ENCODE results near the gene PPP2R5C.
"Not testable (repeated sequence)": the region's sequence is repeated elsewhere in the genome, so short reads cannot be mapped to it uniquely, and the experiment has no call there.

PPP2R5C gene

GRCh38 chr14:101957406-101958234 is 196.1 kb downstream of the PPP2R5C start:
- DNase-seq: no peak

- no peak for DNase-seq
Measured at GRCh38 chr14:101958418-101959180, 197.1 kb downstream of the PPP2R5C start.

DNA sequence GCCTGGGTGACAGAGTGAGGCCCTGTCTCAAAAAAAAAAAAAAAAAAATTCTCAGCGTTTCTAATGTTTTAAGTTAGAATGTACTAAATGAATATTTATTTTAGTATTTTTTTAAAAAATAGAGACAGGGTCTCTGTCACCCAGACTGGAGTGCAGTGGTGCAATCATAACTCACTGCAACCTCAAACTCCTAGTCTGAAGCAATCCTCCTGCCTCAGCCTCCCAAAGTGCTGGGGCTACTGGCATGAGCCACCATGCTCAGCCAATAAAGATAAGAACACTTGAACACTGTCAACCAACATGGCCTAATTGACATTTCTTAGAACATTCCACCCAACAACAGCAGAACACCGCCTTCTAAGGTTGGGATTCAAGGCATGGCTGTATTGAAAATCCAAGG is 197.8 kb downstream of the PPP2R5C start:
- no peak for DNase-seq

DNA sequence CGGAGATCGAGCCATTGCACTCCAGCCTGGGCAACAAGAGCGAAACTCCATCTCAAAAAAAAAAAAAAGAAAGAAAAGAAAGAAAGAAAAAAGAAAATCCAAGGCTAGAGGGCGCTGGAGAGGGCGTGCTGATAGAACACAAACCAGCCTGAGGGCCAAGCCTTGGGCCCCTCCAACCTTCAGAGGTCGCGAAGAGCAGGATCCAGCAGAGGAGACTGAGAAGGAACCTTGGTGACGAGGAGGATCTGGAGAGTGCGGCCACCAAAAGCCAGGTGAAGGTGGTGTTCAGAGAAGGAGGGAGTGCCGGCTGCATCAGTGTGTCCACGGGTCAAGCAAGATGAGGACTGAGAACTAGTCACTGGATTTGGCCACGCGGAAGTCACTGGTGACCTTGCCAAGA is 198.7 kb downstream of the PPP2R5C start:
- peak in 1 of 2 donors; percentile 49 for DNase-seq

DNA sequence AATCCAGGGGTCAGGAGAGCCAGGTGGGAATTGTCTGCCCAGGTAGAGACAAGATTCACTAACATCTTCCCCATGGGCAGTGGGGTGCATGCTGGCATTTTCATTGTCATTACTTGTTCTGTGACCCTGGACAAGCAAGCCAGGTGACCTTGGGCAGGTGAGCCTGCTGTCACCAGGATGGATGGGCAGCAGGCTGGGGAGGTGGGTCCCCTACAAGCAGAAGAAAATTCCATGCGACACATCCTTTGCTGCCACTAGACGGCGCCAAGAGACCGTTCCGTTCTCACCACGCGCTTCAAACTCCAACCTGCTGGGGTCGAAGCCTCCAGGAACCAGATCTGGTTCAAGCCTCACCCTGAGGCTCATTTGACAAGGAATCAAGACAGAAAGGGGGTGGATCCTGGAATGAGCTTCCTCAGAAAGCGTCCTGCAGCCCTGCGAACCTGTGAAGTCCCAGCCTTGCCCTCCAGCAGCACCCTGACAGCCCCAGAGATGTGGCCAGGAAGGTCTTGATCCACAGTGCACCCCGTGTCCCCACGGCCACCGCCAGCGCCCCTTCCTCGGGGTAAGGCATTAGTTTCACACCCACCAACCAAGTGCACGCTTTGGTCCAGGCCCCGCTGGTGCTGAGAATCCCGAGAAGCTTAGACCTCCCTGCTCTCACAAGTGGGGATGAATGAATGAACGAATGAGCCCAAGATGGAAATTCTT is 199.7 kb downstream of the PPP2R5C start:
- peak; percentile 83 to 84 for DNase-seq

DNA sequence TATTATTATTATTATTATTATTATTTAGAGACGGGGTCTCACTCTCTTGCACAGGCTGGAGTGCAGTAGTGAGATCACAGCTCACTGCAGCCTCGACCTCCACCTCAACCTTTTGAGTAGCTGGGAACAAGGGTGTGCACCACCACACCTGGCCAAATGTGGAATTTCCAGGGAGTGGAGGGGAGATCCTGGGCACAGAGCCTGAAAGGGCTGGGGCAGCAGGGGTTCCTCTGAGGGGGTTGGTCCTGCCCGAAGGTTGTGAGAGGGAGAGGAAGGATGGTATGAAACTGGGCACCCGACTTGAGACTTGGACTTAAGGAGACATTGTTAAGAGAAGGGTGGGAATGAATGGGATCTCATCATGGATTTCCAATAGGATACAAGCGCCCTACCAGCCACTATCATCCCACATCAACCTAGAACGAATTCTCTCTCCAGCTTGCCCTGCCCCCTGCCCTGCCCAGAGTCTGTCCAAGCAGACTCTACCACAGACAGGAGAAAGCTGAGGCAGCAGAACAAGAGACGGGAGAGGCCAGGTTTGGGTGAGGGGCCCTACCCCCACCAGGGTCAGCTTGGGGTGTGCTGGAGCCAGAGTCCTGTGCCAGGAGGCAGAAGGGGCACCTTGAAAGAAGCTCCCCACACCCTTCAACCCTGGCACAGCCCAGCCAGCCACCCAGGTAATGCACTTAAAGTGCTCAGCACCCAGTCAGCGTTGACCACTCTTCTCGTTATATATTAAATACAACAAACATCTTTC is 200.4 kb downstream of the PPP2R5C start:
- no peak for DNase-seq

DNA sequence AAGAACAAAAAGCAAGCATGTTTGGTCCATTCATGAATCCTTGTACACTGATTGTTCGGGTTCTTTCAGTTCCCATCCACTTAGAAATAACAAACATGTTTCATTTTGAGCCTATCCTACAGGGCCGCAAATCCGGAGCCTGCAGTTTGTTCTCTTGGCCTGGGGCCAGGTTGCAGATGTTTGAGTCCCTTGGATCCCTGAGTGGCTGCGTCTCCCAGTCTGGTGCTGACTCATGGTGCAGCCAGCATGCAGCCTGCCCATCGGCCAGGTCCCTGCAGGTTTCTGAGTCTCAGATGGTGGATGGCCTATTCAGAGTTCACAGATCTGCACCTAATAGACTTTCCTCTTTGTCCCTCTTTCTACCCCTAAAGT is 201.0 kb downstream of the PPP2R5C start:
- DNase-seq: no peak

- DNase-seq: no peak
Measured at GRCh38 chr14:101963052-101963451, 201.5 kb downstream of the PPP2R5C start.

DNA sequence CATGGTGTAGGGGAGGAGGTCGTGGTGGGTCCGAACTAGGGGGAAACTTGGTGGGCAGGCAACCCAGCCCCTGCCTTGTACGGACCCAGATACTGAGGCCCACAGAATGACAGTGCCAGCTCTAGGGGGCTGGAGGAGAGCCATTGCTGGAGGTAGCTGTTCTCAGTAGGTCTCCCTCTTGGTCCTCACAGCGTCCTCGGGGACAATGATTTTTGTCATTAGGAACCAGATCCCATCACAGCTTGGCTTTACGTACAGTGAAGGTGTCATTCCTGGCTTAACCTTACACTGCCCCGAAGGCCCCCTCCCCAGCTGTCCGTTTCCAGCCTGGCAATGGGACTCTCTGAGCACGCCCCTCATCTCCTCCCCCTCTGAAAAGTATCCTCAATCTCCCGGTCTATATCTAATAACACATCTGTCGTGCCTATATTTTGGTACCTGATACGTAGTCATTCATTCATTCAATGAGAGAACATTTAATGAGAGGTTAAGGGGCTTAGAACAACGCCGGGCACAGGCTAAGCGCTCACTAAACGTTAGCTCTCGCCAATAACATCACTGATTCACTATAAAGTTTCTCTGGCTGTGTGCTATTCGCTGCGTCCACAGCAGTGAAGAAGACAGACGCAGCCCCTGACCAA is 202.3 kb downstream of the PPP2R5C start:
- DNase-seq: no peak

- peak; percentile 89 for DNase-seq
Measured at GRCh38 chr14:101964297-101965180, 203.0 kb downstream of the PPP2R5C start, which contains the start of gene DYNC1H1. TSS of gene DYNC1H1 (plus strand) at chr14:101964573. CDS start at chr14:101964692, 119 bp downstream.

GRCh38 chr14:101965181-101965544 is 203.7 kb downstream of the PPP2R5C start:
- DNase-seq: peak; percentile 68 to 72

DNA sequence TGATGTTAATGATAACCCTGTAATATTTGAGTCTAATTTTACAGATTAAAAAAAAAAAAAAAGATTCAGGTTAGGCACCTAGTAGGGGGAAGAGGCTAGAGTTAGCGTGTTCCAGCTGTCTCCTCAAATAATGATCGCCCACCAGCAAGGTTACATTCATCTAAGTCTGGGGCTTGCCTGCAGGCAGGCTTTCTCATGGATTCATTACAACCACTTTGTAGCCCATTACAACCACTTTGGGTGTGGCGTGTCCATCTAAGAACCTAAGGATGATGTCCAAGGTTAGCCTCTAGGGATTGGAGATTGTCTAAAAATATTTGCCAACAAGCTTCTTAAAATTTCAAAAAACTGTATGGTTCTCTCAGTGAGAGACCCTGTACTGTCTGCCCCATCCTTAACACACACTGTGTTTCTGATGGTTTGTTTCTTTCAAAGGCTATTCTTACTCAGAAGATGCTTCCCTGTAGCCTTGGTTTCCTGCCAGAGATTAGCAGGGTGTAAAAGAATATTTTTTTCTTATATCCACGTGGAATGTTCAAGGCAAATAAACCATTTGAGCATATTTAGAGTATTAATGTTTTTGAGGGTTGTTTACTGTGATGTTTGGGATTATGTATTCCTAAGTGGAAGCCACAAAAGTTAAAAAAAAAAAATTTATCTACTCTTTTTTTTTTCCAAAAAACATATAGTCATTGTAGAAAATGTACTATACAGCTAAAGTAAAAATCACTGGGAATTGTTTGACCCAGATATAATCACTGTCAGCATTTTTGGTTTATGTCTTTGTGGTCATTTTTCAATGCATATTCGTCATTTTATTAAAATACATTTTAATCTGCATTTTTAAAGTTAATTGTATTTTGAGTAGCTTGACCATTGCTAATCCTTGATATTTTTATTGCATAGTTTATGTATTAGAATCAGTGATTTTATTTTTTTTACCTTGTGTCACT is 204.5 kb downstream of the PPP2R5C start:
- DNase-seq: no peak

DNA sequence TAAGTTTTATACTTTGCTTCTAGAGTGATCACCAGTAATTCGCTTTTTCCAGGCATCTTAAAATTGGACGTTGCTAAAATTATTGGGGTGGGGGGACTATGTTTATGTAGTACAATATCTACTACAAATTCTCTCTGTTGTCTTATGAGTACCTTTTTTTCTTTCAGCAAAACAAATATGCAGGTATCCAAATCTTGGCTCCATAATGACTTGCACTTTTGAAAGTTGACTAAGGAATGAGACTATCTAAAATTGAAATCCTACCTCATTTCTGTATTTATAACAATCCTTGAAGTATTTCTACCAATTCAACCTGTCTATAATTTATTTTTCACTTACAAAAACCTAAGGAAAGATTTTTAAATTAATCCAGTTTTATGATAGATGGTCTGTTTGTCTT is 205.2 kb downstream of the PPP2R5C start:
- no peak for DNase-seq

- no peak for DNase-seq
Measured at GRCh38 chr14:101968186-101968585, 206.7 kb downstream of the PPP2R5C start.

- DNase-seq: no peak
Measured at GRCh38 chr14:101969481-101969880, 208.0 kb downstream of the PPP2R5C start.

GRCh38 chr14:101970830-101971400 is 209.4 kb downstream of the PPP2R5C start:
- DNase-seq: no peak

- not testable (repeated sequence) for DNase-seq
Measured at GRCh38 chr14:101971458-101971857, 209.9 kb downstream of the PPP2R5C start.

DNA sequence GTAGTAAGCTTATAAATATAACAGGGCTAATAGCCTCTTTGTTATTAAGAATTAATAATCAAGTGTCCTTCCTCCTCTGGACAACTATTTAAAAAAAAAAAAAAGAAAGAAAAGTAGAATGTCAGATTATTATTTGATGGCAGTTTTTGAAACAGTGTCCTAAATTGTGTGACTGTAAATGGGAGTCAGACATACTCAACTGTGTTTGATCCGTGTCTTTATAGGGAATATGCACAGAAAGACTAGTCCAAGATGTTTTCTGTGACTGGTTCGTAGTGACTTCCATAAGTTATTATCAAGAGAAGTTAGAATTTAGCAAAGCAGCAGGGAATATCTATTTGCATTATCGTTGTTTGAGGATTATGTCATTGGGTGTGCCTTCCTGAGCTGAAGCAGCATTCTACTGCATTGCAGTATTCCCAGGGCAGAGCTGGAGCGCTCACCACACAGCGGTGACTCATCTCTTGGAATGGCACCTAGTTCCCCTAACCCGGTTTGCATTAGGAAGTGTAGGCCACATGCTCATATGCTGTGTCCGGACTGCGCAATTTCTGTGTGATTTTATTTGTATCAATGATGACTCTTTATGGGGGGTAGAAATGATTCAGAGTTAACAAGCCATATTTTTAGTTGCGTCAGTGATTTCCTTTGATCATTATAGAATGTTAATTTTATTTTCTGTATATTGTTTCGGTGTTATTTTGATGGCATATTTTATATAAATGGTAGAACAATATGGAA is 210.8 kb downstream of the PPP2R5C start:
- peak in 1 of 2 donors; percentile 70 for DNase-seq

DNA sequence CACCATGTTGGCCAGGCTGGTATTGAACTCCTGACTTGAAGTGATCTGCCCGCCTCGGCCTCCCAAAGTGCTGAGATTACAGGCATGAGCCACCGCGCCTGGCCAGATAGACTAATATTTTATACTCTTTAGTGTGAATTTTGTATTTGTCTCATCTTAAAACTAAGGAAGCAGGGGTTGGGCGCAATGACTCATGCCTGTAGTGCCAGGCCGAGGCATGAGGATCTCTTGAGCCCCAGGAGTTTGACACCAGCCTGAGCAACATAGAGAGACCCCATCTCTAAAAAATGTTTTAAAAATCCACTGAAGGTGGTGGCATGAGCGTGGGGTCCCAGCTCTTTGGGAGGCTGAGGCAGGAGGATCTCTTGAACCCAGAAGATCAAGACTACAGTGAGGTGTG is 211.8 kb downstream of the PPP2R5C start:
- DNase-seq: no peak

Measured in CD4-positive, alpha-beta T cell treated with Interleukin-4 for 1 hour (primary cell).